HEK293T (cell line): ENCODE data around the gene SIK2.

Source experiments
- BHLHE40 ChIP-seq: fragments of 450-650 bp; IDR thresholded peaks from 2 replicates; pipeline ENCODE4 v1.6.1; 2016; ENCODE audit warnings: mild to moderate bottlenecking, moderate library complexity, borderline replicate concordance
- ELF4 ChIP-seq: fragments of 450-650 bp; IDR thresholded peaks from 2 replicates; pipeline ENCODE4 v1.6.1; 2017; ENCODE audit warnings: antibody characterized with exemption

GRCh38 chr11:111668980-111669379 lies 66.7 kb downstream of the SIK2 start:
- TF ChIP-seq BHLHE40: no peak
- no peak for TF ChIP-seq ELF4
